DOHH2 (cell line): Measurements from ENCODE around the gene TMEM72.

Experiments used
- H3F3A ChIP-seq: fragments of 200-600 bp; sonication (generic), shearing (Covaris generic); 2 replicates; pipeline ENCODE4 v1.6.0; 2016; ENCODE audit warnings: antibody characterized with exemption, mild to moderate bottlenecking; ENCODE audit not compliant: control insufficient read depth, insufficient read depth
- H3K27ac ChIP-seq: fragments of 200-600 bp; sonication (generic); 2 replicates; pipeline ENCODE4 v1.5.1; 2014; ENCODE audit warnings: low read depth, mild to moderate bottlenecking, low read length, moderate library complexity
- H3K27me3 ChIP-seq: fragments of 200-600 bp; sonication (generic); 2 replicates; pipeline ENCODE4 v1.6.1; 2014; ENCODE audit warnings: mild to moderate bottlenecking, low read length, mixed read lengths; ENCODE audit not compliant: control insufficient read depth
- H3K36me3 ChIP-seq: fragments of 200-600 bp; sonication (generic); 2 replicates; pipeline ENCODE4 v1.6.1; 2014; ENCODE audit warnings: mild to moderate bottlenecking, low read length, moderate library complexity, mixed read lengths; ENCODE audit not compliant: control insufficient read depth
- H3K4me1 ChIP-seq: fragments of 200-600 bp; sonication (generic); 2 replicates; pipeline ENCODE4 v1.6.1; 2014; ENCODE audit warnings: mild to moderate bottlenecking, low read length, mixed read lengths; ENCODE audit not compliant: control insufficient read depth
- H3K4me2 ChIP-seq: fragments of 200-600 bp; sonication (generic); 2 replicates; pipeline ENCODE4 v1.6.0; 2014; ENCODE audit warnings: mild to moderate bottlenecking, low read length, moderate library complexity
- H3K4me3 ChIP-seq: fragments of 200-600 bp; sonication (generic); 2 replicates; pipeline ENCODE4 v1.5.1; 2014; ENCODE audit warnings: mild to moderate bottlenecking, low read length, mixed read lengths
- H3K79me2 ChIP-seq: fragments of 200-600 bp; sonication (generic); 2 replicates; pipeline ENCODE4 v1.6.1; 2014; ENCODE audit warnings: mild to moderate bottlenecking, low read length, mixed read lengths; ENCODE audit not compliant: control insufficient read depth
- H3K9me2 ChIP-seq: fragments of 200-600 bp; sonication (generic); replicated peaks from 2 replicates; pipeline ENCODE4 v1.6.1; 2014; ENCODE audit warnings: mild to moderate bottlenecking, low read length, mixed read lengths; ENCODE audit not compliant: control insufficient read depth
- H3K9me3 ChIP-seq: fragments of 200-600 bp; sonication (generic); 2 replicates; pipeline ENCODE4 v1.6.1; 2014; ENCODE audit warnings: antibody characterized with exemption, low read length, mixed read lengths; ENCODE audit not compliant: control insufficient read depth, insufficient read depth
- H4K20me1 ChIP-seq: fragments of 200-600 bp; sonication (generic); 2 replicates; pipeline ENCODE4 v1.6.0; 2014; ENCODE audit warnings: low read depth, mild to moderate bottlenecking, antibody characterized with exemption, low read length, moderate library complexity; ENCODE audit not compliant: control insufficient read depth, insufficient read depth
- CTCF ChIP-seq: fragments of 200-600 bp; sonication (generic); IDR thresholded peaks from one replicate; pipeline ENCODE4 v1.5.1; 2014; ENCODE audit warnings: antibody characterized with exemption, mild to moderate bottlenecking, low read depth, low read length; ENCODE audit not compliant: poor library complexity, severe bottlenecking
- EZH2phosphoT487 ChIP-seq: fragments of 200-600 bp; sonication (generic); IDR thresholded peaks from 2 replicates; pipeline ENCODE4 v1.6.1; 2017; ENCODE audit warnings: borderline replicate concordance, mild to moderate bottlenecking, antibody characterized with exemption, low read length, moderate library complexity, mixed read lengths

The TMEM72 gene

GRCh38 chr10:44911081-44911540 is at the start of gene TMEM72:
Gene TMEM72, plus strand, starts transcription at chr10:44911337. Its CDS starts 176 bp downstream, at chr10:44911513.
- no peak within 1 kb of the TSS for H3K27ac ChIP-seq
- H3F3A ChIP-seq, result no peaks in the 10 kb centered on the region
- peaks cover 9% of the 10 kb centered on the region for H3K4me1 ChIP-seq
- H3K9me3 ChIP-seq, result no peaks in the 10 kb centered on the region
- H3K36me3 ChIP-seq, result no peaks in the 10 kb centered on the region
- no peaks in the 10 kb centered on the region for H3K79me2 ChIP-seq
- TF ChIP-seq CTCF (no peak), EZH2phosphoT487 (no peak)
- H3K4me3 ChIP-seq, result no peak within 1 kb of the TSS
- H3K4me2 ChIP-seq, result no peak within 1 kb of the TSS
- H3K9me2 ChIP-seq, result no peaks in the 10 kb centered on the region
- no peaks in the 10 kb centered on the region for H4K20me1 ChIP-seq
- H3K27me3 ChIP-seq, result peaks cover 12% of the 10 kb centered on the region; the same call in 1 of the 2 replicates

DNA sequence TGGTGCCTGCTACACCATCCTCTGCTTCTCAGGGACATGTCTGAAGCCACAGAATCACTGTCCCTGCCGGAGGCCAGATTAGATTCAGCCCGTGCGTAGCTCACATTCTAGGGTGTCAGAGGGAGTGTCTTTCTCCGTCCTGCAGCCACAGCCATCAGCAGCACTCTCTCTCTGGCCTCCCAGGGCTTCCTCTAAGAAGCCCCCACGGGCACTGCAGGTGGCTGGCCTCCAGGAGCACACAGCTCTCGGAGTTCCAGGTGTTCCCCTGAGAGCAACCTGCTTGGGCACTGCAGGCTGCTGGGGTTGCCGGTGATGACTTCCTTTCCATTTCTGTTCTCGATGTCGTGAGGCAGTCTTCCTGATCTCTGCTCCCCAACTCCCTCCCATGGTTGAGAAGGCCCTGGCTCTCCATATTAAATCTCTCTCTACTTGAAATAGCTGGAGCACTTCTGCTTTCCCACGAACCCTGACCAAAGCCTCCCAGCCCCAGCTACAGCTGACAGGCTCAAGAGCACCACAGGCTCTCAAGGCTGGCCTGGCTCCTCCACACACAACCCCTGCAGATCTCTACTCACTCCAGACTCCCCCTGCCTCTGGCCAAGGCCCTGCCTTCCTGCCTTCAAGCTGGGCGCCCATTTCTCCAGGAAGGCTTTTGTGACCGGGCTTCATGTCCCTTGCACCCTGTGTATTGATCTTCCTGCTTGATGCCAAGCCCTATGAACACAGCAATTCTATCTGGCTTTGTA is 49.0 kb upstream of the TMEM72 start:
- H3K9me2 ChIP-seq, result no peaks in the 10 kb centered on the region
- H3K4me1 ChIP-seq, result no peaks in the 10 kb centered on the region
- no peaks in the 10 kb centered on the region for H3K79me2 ChIP-seq
- no peak overlapping the region for H3K4me2 ChIP-seq
- H3K9me3 ChIP-seq, result no peaks in the 10 kb centered on the region
- no peaks in the 10 kb centered on the region for H3K36me3 ChIP-seq
- no peak overlapping the region for H3K27ac ChIP-seq
- no peak overlapping the region for H3K4me3 ChIP-seq
- H3F3A ChIP-seq, result no peaks in the 10 kb centered on the region
- H3K27me3 ChIP-seq, result no peaks in the 10 kb centered on the region
- no peak for TF ChIP-seq CTCF
- no peak for TF ChIP-seq EZH2phosphoT487
- H4K20me1 ChIP-seq, result no peaks in the 10 kb centered on the region

DNA sequence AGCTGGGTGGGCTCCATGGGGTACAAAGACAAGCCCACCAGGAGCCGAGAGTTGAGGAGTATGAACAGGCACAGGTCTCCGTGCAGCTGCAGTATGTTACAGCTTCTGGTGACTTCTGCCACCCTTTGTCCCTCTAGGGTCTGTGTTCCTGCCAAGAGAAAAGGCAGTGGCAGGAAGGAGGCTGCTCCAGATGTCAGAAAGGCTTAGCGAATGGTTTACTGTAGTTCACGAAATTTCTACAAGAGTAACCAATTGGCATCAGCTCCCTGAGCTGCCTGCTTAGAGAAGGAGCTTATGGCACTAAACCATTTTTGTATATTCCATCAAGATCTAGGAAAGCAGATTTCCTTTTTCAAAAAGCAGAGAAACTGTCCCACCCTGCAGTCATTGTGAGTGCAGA is 48.2 kb upstream of the TMEM72 start:
- Histone ChIP-seq H4K20me1 (no peaks in the 10 kb centered on the region), H3K27me3 (no peaks in the 10 kb centered on the region), H3K9me2 (no peaks in the 10 kb centered on the region), H3K4me1 (no peaks in the 10 kb centered on the region), H3K9me3 (no peaks in the 10 kb centered on the region), H3K27ac (no peak overlapping the region), H3K4me2 (no peak overlapping the region), H3F3A (no peaks in the 10 kb centered on the region), H3K4me3 (no peak overlapping the region), H3K36me3 (no peaks in the 10 kb centered on the region), H3K79me2 (no peaks in the 10 kb centered on the region)
- TF ChIP-seq CTCF (no peak), EZH2phosphoT487 (no peak)
